K562 (cell line): Measurements from ENCODE around the gene KISS1R. TPM values are rescaled to one million over a fixed set of nuclear protein-coding genes. Genes with fewer than 3 reads are reported as not detected.
A peak's percentile ranks its signal among the peaks of the same experiment; 100 is the strongest.

Source experiments
- ADNP ChIP-seq: fragments of 200-800 bp; sonication (Bioruptor generic); IDR thresholded peaks from 2 replicates; pipeline ENCODE4 v1.6.1; 2016; ENCODE audit warnings: missing genetic modification characterization, missing compliant biosample characterization
- ARID2 ChIP-seq: fragments of 450-650 bp; IDR thresholded peaks from 2 replicates; pipeline ENCODE4 v1.6.1; 2017; ENCODE audit warnings: antibody characterized with exemption, mild to moderate bottlenecking
- BCL6 ChIP-seq: fragments of 250-450 bp; sonication (Bioruptor Pico); IDR thresholded peaks from 2 replicates; pipeline ENCODE4 v1.4.0; 2020
- DACH1 ChIP-seq: fragments of 450-650 bp; IDR thresholded peaks from 2 replicates; pipeline ENCODE4 v1.6.1; 2018; ENCODE audit not compliant: partially characterized antibody
- GATAD2B ChIP-seq: fragments of 450-650 bp; IDR thresholded peaks from 2 replicates; pipeline ENCODE4 v1.6.1; 2017; ENCODE audit warnings: mild to moderate bottlenecking, borderline replicate concordance
- MAZ ChIP-seq, 2 experiments: fragments of 450-650 bp in 1 of 2; sonication (generic) in 1 of 2; formaldehyde crosslinking; IDR thresholded peaks in 1 of 2; conservative IDR thresholded peaks in 1 of 2; 2 replicates each; pipeline versions ENCODE4 v1.4.0 to v1.5.0; 2020; ENCODE audit warnings: mild to moderate bottlenecking in 1 of 2, missing genetic modification reagents in 1 of 2
- NELFE ChIP-seq: IDR thresholded peaks from 2 replicates; pipeline ENCODE4 v1.6.1; 2011; ENCODE audit warnings: mild to moderate bottlenecking; ENCODE audit not compliant: insufficient read depth, insufficient read length
- NKRF ChIP-seq: fragments of 450-650 bp; IDR thresholded peaks from 2 replicates; pipeline ENCODE4 v1.6.1; 2016; ENCODE audit warnings: borderline replicate concordance
- NR2F6 ChIP-seq: fragments of 450-650 bp; formaldehyde crosslinking; IDR thresholded peaks from 2 replicates; pipeline ENCODE4 v1.4.0; 2020; ENCODE audit warnings: mild to moderate bottlenecking
- PREB ChIP-seq: sonication (generic); formaldehyde crosslinking; IDR thresholded peaks from 2 replicates; pipeline ENCODE4 v1.8.1; 2023; ENCODE audit warnings: mild to moderate bottlenecking, missing genetic modification reagents
- SMARCC2 ChIP-seq: fragments of 450-650 bp; IDR thresholded peaks from 2 replicates; pipeline ENCODE4 v1.6.1; 2017; ENCODE audit warnings: antibody characterized with exemption, moderate library complexity, mild to moderate bottlenecking, low read depth
- SNRNP70 ChIP-seq: fragments of 200-400 bp; formaldehyde crosslinking; optimal IDR thresholded peaks from 2 replicates; pipeline ENCODE3; 2017; ENCODE audit warnings: low read depth, low read length
- STAG1 ChIP-seq: sonication (generic); formaldehyde crosslinking; IDR thresholded peaks from 2 replicates; pipeline ENCODE4 v1.5.0; 2020; ENCODE audit warnings: missing genetic modification reagents, borderline replicate concordance
- TAF1 ChIP-seq: IDR thresholded peaks from 2 replicates; pipeline ENCODE4 v1.6.1; 2011; ENCODE audit warnings: mild to moderate bottlenecking, low read length, moderate library complexity; ENCODE audit not compliant: insufficient read depth, control insufficient read depth, severe bottlenecking; ENCODE audit errors: extremely low read depth
- TGIF2 ChIP-seq: sonication (generic); formaldehyde crosslinking; IDR thresholded peaks from 2 replicates; pipeline ENCODE4 v1.8.1; 2022; ENCODE audit warnings: mild to moderate bottlenecking, missing genetic modification reagents, moderate library complexity
- TRIM24 ChIP-seq, 2 experiments: fragments of 450-650 bp; IDR thresholded peaks; 2 replicates each; pipeline ENCODE4 v1.6.1; 2016
- USF2 ChIP-seq: sonication (generic); formaldehyde crosslinking; IDR thresholded peaks from 2 replicates; pipeline ENCODE4 v1.5.0; 2020; ENCODE audit warnings: missing genetic modification reagents
- ZNF12 ChIP-seq: sonication (generic); formaldehyde crosslinking; IDR thresholded peaks from 2 replicates; pipeline ENCODE4 v1.4.0; 2020; ENCODE audit warnings: mild to moderate bottlenecking, missing genetic modification reagents
- ZNF121 ChIP-seq: sonication (generic); formaldehyde crosslinking; conservative IDR thresholded peaks from 2 replicates; pipeline ENCODE4 v1.8.0; 2022; ENCODE audit warnings: missing genetic modification reagents
- ZNF274 ChIP-seq: IDR thresholded peaks from 2 replicates; pipeline ENCODE4 v1.6.1; 2011; ENCODE audit warnings: low read depth, mild to moderate bottlenecking, low read length, moderate library complexity, borderline replicate concordance
- ZNF280A ChIP-seq: fragments of 450-650 bp; IDR thresholded peaks from 2 replicates; pipeline ENCODE4 v1.6.1; 2018; ENCODE audit warnings: mild to moderate bottlenecking, low read depth; ENCODE audit not compliant: partially characterized antibody
- ZNF551 ChIP-seq: fragments of 250-450 bp; sonication (Bioruptor Pico); IDR thresholded peaks from 2 replicates; pipeline ENCODE4 v1.5.0; 2021; ENCODE audit warnings: mild to moderate bottlenecking, moderate library complexity
- ZNF668 ChIP-seq: fragments of 250-450 bp; sonication (Bioruptor Pico); IDR thresholded peaks from 2 replicates; pipeline ENCODE4 v1.8.0; 2022; ENCODE audit warnings: mild to moderate bottlenecking, inconsistent platforms
- ZNF778 ChIP-seq: fragments of 450-650 bp; formaldehyde crosslinking; IDR thresholded peaks from 2 replicates; pipeline ENCODE4 v1.4.0; 2020; ENCODE audit warnings: mild to moderate bottlenecking, moderate library complexity
- polyA plus RNA-seq, 8 experiments: library from polyadenylated mRNA; depleted of rRNA in 4 of 8; stranded (reverse) in 5 of 8; unstranded in 3 of 8; fragments of >200 nt; fragmentation: Nextera tagmentation in 2 of 8; fragmentation: Illumina TruSeq in 1 of 8; extraction: Ambion mirVana in 2 of 8; extraction: Trizol in 1 of 8; gene quantifications; 2 replicates each; pipeline versions ENCODE4 v1.2.1 to v1.2.3, GENCODE V29; 2011 to 2014; ENCODE audit warnings: inconsistent platforms in 1 of 8, missing spikeins in 1 of 8
- total RNA-seq, 7 experiments: library from RNA; depleted of rRNA in 6 of 7; stranded (reverse); fragments of >200 nt in 6 of 7; fragmentation: Illumina TruSeq in 2 of 7; extraction: Trizol in 2 of 7; gene quantifications; 2 replicates each; pipeline versions ENCODE4 v1.2.1 to v1.2.3, GENCODE V29; 2011 to 2021; ENCODE audit warnings: low replicate concordance in 1 of 7

KISS1R gene
- total and polyA plus RNA-seq, 9 of the 15 experiments (the other 6 are each of a cell fraction or from before 2014, with no cell fraction given): 0.37 to 39.4 (median 2.0) TPM

- no peak for TF ChIP-seq TGIF2 (CRISPR knock-in tag)
- TF ChIP-seq BCL6 (CRISPR knock-in tag): no peak
- TF ChIP-seq PREB (CRISPR knock-in tag): no peak
- no peak for TF ChIP-seq NR2F6
- TF ChIP-seq NKRF: peak; percentile 50; the same call in 1 of the 2 replicates
- TF ChIP-seq USF2 (CRISPR knock-in tag): peak; percentile 53; the same call in 1 of the 2 replicates
- no peak for TF ChIP-seq ARID2
- no peak for TF ChIP-seq ZNF280A
- TF ChIP-seq SNRNP70: no peak
- TF ChIP-seq MAZ (CRISPR knock-in tag; conservative IDR thresholded peaks at IDR 0.05 in 1 of 2, IDR thresholded peaks at IDR 0.05 in 1 of 2): peak; percentile 18 to 60; a peak in 3 of 4 replicates
- TF ChIP-seq GATAD2B: no peak; the same call in 1 of the 2 replicates
- no peak for TF ChIP-seq ZNF12 (CRISPR knock-in tag)
- TF ChIP-seq STAG1 (CRISPR knock-in tag): 0 out of 2 replicates have a peak, but pooled peaks have one; percentile 17
- TF ChIP-seq ZNF274: no peak
- TF ChIP-seq DACH1: peak; percentile 22
- TF ChIP-seq ZNF551 (CRISPR knock-in tag): no peak
- TF ChIP-seq TAF1: no peak
- TF ChIP-seq TRIM24 (IDR thresholded peaks at IDR 0.05): no peak
- no peak; the same call in 1 of the 2 replicates for TF ChIP-seq ZNF121
- TF ChIP-seq NELFE: no peak
- TF ChIP-seq SMARCC2: no peak
- TF ChIP-seq ZNF778 (CRISPR knock-in tag): no peak
- TF ChIP-seq ZNF668 (CRISPR knock-in tag): no peak
- peak; percentile 84 for TF ChIP-seq ADNP (tag)
Observed at GRCh38 chr19:911197-912033, 5.7 kb upstream of the KISS1R start (continued).
